Kidney (tissue), 14 donors: ENCODE data around the gene FAM181A. TPM values are rescaled to one million over a fixed set of nuclear protein-coding genes. Genes with fewer than 3 reads are reported as not detected.

Experiments
- DNase-seq, 5 donors: peaks; one replicate each; pipeline ENCODE4 v3.0.0-alpha.2; 2013 to 2020
- FAIRE-seq: peaks from 2 replicates; lab custom pipeline; 2012; peaks lifted over from hg19 to GRCh38; lab: Jason Lieb, UNC
- H3K27ac ChIP-seq, 2 donors: one replicate each; pipeline ENCODE4 v1.7.0; 2013; ENCODE audit warnings: low read depth in 2 of 2, low read length in 2 of 2, inconsistent platforms in 1 of 2
- H3K27me3 ChIP-seq: one replicate; pipeline ENCODE4 v1.7.1; 2013; ENCODE audit warnings: low read length, inconsistent platforms; ENCODE audit not compliant: control insufficient read depth, insufficient read depth
- H3K36me3 ChIP-seq, 3 donors: one replicate each; pipeline versions ENCODE4 v1.7.0 to v1.7.1; 2013; ENCODE audit warnings: low read length in 3 of 3, control low read depth in 1 of 3, inconsistent platforms in 1 of 3; ENCODE audit not compliant: insufficient read depth in 3 of 3, control insufficient read depth in 2 of 3
- H3K4me1 ChIP-seq, 3 donors: one replicate each; pipeline versions ENCODE4 v1.7.0 to v1.7.1; 2013; ENCODE audit warnings: low read length in 3 of 3, inconsistent platforms in 1 of 3, low read depth in 1 of 3; ENCODE audit not compliant: control insufficient read depth in 2 of 3, insufficient read depth in 2 of 3
- H3K4me3 ChIP-seq, 3 donors: one replicate each; pipeline versions ENCODE4 v1.7.0 to v1.8.1; 2013; ENCODE audit warnings: low read length in 3 of 3, control low read depth in 1 of 3, inconsistent platforms in 1 of 3
- H3K9ac ChIP-seq, 3 donors: one replicate each; pipeline versions ENCODE4 v1.7.0 to v1.7.1; 2013; ENCODE audit warnings: low read length in 3 of 3, control low read depth in 1 of 3, inconsistent platforms in 1 of 3
- H3K9me3 ChIP-seq, 3 donors: one replicate each; pipeline versions ENCODE4 v1.7.0 to v1.7.1; 2013; ENCODE audit warnings: low read length in 3 of 3, control low read depth in 1 of 3, inconsistent platforms in 1 of 3; ENCODE audit not compliant: control insufficient read depth in 2 of 3, insufficient read depth in 1 of 3
- intact Hi-C: fragments of 100-400 bp; cut with DNase I; formaldehyde crosslinking; loops from one replicate; pipeline ENCODE4 v1.11.1; 2022
- microRNA-seq: library from miRNA; unstranded; fragments of <30 nt; microRNA quantifications from one replicate; pipeline ENCODE4 v1.2.0, GENCODE V29; 2020
- polyA plus RNA-seq: library from polyadenylated mRNA; stranded (reverse); fragments of 350-450 nt; fragmentation: Illumina TruSeq; extraction: RNeasy Lipid Tissue Mini Kit (QIAGEN cat#74804); gene quantifications from one replicate; pipeline ENCODE4 v1.2.3, GENCODE V29; 2014; ENCODE audit warnings: low read depth, low replicate concordance; ENCODE audit not compliant: insufficient read depth
- total RNA-seq: library from RNA; stranded (reverse); fragmentation: NEBNext Ultra II Directional; extraction: Animal tissue kit (Norgen Biotek cat#: 25700); gene quantifications from one replicate; pipeline ENCODE4 v1.2.1, GENCODE V29; 2021
- TF ChIP-seq, protein P1 (sequence below): IDR thresholded peaks from 3 replicates; pipeline ENCODE4 v1.5.1; 2012; ENCODE audit warnings: mild to moderate bottlenecking, moderate library complexity, borderline replicate concordance; ENCODE audit not compliant: insufficient read depth; ENCODE audit errors: extremely low read depth
- donor health status: control.
- donor health status: control.
- donor health status: control.
- donor health status: control.
- donor health status: control.
- donor health status: DM: yes; HTN: yes; CAD: no.
- donor health status: Normal renal cell carcinoma (clear cell type).

FAM181A gene
- total and polyA plus RNA-seq, 2 donors from 2014 or later = not detected

- TF ChIP-seq, protein P1, sequence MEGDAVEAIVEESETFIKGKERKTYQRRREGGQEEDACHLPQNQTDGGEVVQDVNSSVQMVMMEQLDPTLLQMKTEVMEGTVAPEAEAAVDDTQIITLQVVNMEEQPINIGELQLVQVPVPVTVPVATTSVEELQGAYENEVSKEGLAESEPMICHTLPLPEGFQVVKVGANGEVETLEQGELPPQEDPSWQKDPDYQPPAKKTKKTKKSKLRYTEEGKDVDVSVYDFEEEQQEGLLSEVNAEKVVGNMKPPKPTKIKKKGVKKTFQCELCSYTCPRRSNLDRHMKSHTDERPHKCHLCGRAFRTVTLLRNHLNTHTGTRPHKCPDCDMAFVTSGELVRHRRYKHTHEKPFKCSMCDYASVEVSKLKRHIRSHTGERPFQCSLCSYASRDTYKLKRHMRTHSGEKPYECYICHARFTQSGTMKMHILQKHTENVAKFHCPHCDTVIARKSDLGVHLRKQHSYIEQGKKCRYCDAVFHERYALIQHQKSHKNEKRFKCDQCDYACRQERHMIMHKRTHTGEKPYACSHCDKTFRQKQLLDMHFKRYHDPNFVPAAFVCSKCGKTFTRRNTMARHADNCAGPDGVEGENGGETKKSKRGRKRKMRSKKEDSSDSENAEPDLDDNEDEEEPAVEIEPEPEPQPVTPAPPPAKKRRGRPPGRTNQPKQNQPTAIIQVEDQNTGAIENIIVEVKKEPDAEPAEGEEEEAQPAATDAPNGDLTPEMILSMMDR = no peak
- Histone ChIP-seq H3K27ac (no peak overlapping the region), H3K27me3 (no peaks in the 10 kb centered on the region), H3K4me3 (no peak overlapping the region), H3K9ac (no peak overlapping the region), H3K9me3 (no peaks in the 10 kb centered on the region), H3K36me3 (no peaks in the 10 kb centered on the region), H3K4me1 (no peaks in the 10 kb centered on the region)
- peak in 1 of 5 donors; percentile 47 for DNase-seq
- intact Hi-C loops = no loop called here
- FAIRE-seq = no peak
These were observed 50.8 kb downstream of the FAM181A start for GRCh38 chr14:93977790-93978581.

DNA sequence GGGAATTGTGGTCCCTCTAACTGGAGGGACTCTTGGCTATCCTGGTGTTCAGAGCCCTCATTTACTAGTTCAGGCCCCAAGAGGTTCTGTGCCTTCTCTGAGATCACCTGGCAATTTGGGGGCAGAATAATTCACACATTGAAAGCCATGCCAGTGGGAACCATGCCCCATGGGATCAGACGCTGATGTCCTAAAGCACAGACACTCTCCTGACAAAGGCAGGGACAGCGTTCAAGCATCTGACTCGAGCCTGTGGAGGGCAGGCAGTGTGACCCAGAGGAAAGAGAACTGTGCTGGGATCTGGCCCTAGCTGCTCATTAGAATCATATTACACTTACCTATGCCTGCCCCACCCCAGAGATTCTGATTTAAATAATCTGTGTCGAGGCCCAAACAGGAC lies 51.6 kb downstream of the FAM181A start:
- no peaks in the 10 kb centered on the region for H3K4me1 ChIP-seq
- TF ChIP-seq, protein P1 = no peak
- no peaks in the 10 kb centered on the region for H3K27me3 ChIP-seq
- no peaks in the 10 kb centered on the region for H3K36me3 ChIP-seq
- DNase-seq (no peak), FAIRE-seq (no peak)
- H3K27ac ChIP-seq = no peak overlapping the region
- H3K9me3 ChIP-seq = no peaks in the 10 kb centered on the region
- intact Hi-C loops = no loop called here
- H3K4me3 ChIP-seq = no peak overlapping the region
- no peak overlapping the region for H3K9ac ChIP-seq

Small RNA genes lying within 50 kb of the gene (microRNA-seq; reads per million reads assigned to microRNA genes)
- gene MIR4506 = not detected

Other genes with a start within 250 kb of the FAM181A start
- gene PRIMA1, start 138.9 kb upstream of the FAM181A start, total RNA-seq = 1.7 TPM
- gene PRIMA1, start 138.9 kb upstream of the FAM181A start, polyA plus RNA-seq = 1.0 TPM
- gene ASB2, start 49.2 kb downstream of the FAM181A start, total RNA-seq = 3.7 TPM
- gene ASB2, start 49.2 kb downstream of the FAM181A start, polyA plus RNA-seq = 0.97 TPM
- gene CCDC197, start 70.0 kb downstream of the FAM181A start, total RNA-seq = not detected
- gene CCDC197, start 70.0 kb downstream of the FAM181A start, polyA plus RNA-seq = not detected
- 1.1 TPM for gene OTUB2, start 99.0 kb downstream of the FAM181A start, total RNA-seq
- 1.6 TPM for gene OTUB2, start 99.0 kb downstream of the FAM181A start, polyA plus RNA-seq
- gene DDX24, start 153.9 kb downstream of the FAM181A start, total RNA-seq = 193 TPM
- 139 TPM for gene DDX24, start 153.9 kb downstream of the FAM181A start, polyA plus RNA-seq
- gene IFI27L1, start 154.0 kb downstream of the FAM181A start, total RNA-seq = 22.5 TPM
- gene IFI27L1, start 154.0 kb downstream of the FAM181A start, polyA plus RNA-seq = 30.6 TPM
- 143 TPM for gene IFI27, start 183.4 kb downstream of the FAM181A start, total RNA-seq
- gene IFI27, start 183.4 kb downstream of the FAM181A start, polyA plus RNA-seq = 356 TPM
- gene IFI27L2, start 202.3 kb downstream of the FAM181A start, total RNA-seq = 28.2 TPM
- 223 TPM for gene IFI27L2, start 202.3 kb downstream of the FAM181A start, polyA plus RNA-seq
- 0.47 TPM for gene PPP4R4, start 247.0 kb downstream of the FAM181A start, total RNA-seq
- not detected for gene PPP4R4, start 247.0 kb downstream of the FAM181A start, polyA plus RNA-seq